Astrocyte (in vitro differentiated cells and primary cell): Measurements from ENCODE around the gene PIH1D1.

ENCODE experiments used
- CTCF ChIP-seq: IDR thresholded peaks from 2 replicates; pipeline ENCODE4 v1.5.1; 2011; ENCODE audit warnings: low read depth, mild to moderate bottlenecking, inconsistent platforms, low read length, moderate library complexity; ENCODE audit not compliant: insufficient read depth
- EZH2 ChIP-seq: IDR thresholded peaks from 2 replicates; pipeline ENCODE4 v1.6.1; 2012; ENCODE audit warnings: mild to moderate bottlenecking, low read length, inconsistent platforms; ENCODE audit not compliant: insufficient read depth

- TF ChIP-seq EZH2 (no peak), CTCF (no peak)
These were observed 44.5 kb downstream of the PIH1D1 start for GRCh38 chr19:49407079-49407478.
